ENCODE measurements around the gene CDH13.
A peak's percentile ranks its signal among the peaks of the same experiment; 100 is the strongest.

Gene CDH13

GRCh38 chr16:83842291-83842690 lies 1215.5 kb downstream of the CDH13 start:
- DNase-seq (ENCODE audit: low spot score), result no peak

GRCh38 chr16:83842756-83843507 lies 1216.2 kb downstream of the CDH13 start:
- no peak for DNase-seq (ENCODE audit: low spot score)

- peak; percentile 44 for DNase-seq (ENCODE audit: low spot score)
Observed at GRCh38 chr16:83843657-83844056, 1216.9 kb downstream of the CDH13 start.

GRCh38 chr16:83845263-83845662 lies 1218.5 kb downstream of the CDH13 start:
- no peak for DNase-seq (ENCODE audit: low spot score)

GRCh38 chr16:83847371-83848225 lies 1220.8 kb downstream of the CDH13 start:
- DNase-seq (ENCODE audit: low spot score), result no peak

- DNase-seq (ENCODE audit: low spot score), result no peak
Observed at GRCh38 chr16:83849421-83849820, 1222.7 kb downstream of the CDH13 start.
